Mucosa of descending colon (tissue), 3 donors: ENCODE data around the gene AIF1. TPM values are rescaled to one million over a fixed set of nuclear protein-coding genes. Genes with fewer than 3 reads are reported as not detected.
A peak's percentile ranks its signal among the peaks of the same experiment; 100 is the strongest.

Experiments used
- ATAC-seq: fragments of 200-7000 bp; cut with Tn5 transposase; one replicate; pipeline ENCODE4 v1.9.1; 2020; ENCODE audit warnings: mild to moderate bottlenecking, moderate library complexity
- DNase-seq, 3 donors: peaks; one replicate each; pipeline ENCODE4 v3.0.0-alpha.2; 2020
- H3K36me3 ChIP-seq: fragments of 200-600 bp; one replicate; pipeline ENCODE4 v1.8.0; 2021; ENCODE audit warnings: low read depth, mild to moderate bottlenecking
- H3K4me1 ChIP-seq: fragments of 200-600 bp; one replicate; pipeline ENCODE4 v1.8.0; 2021; ENCODE audit warnings: low read depth, mild to moderate bottlenecking
- H3K4me3 ChIP-seq: fragments of 200-600 bp; one replicate; pipeline ENCODE4 v1.8.0; 2021; ENCODE audit warnings: mild to moderate bottlenecking
- H3K9me3 ChIP-seq: fragments of 200-600 bp; one replicate; pipeline ENCODE4 v1.8.0; 2021; ENCODE audit warnings: mild to moderate bottlenecking
- intact Hi-C, 2 donors: fragments of 100-400 bp; cut with DNase I in 1 of 2; cut with micrococcal nuclease in 1 of 2; formaldehyde crosslinking; loops; one replicate each; pipeline versions ENCODE4 v1.11.0 to v1.11.1; 2022; cut with DNase I, micrococcal nuclease
- total RNA-seq, 3 donors: library from RNA; stranded (reverse); fragmentation: NEBNext Ultra II Directional in 2 of 3; extraction: Animal tissue kit (Norgen Biotek cat#: 25700) in 2 of 3; gene quantifications; one replicate each; pipeline versions ENCODE4 v1.2.1 to v1.2.4, GENCODE V29; 2021 to 2023
- TF ChIP-seq, protein P1 (sequence below): fragments of 200-600 bp; IDR thresholded peaks from one replicate; pipeline ENCODE4 v1.8.0; 2022; ENCODE audit warnings: antibody characterized with exemption, mild to moderate bottlenecking
- donor health status: DM: no; HTN: no; CAD: no; lungs with moderate emphysema.
- donor health status: DM: no; HTN: no; CAD: no.
- donor health status: DM: no; HTN: yes; CAD: no.

The AIF1 gene
- total RNA-seq, 3 donors from 2014 or later = 6.1 to 28.4 (median 17.3) TPM

DNA sequence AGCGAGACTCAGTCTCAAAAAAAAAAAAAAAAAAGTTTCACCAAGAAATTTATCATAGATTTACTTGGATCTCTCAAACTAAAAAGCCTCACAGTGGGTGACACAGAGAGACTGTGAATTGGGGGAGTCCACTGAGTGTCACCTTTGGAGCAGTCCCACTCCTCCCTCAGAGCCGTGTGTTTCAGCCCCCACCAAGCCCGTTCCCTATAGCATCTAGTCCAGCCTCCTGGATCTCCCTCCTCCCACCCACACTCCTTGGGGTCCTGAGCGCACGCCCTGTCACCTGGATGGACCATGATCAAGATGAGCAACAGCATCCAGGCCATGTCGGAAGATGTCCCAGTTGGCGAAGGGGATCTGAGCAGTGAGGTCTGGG, 22.6 kb upstream of the AIF1 start:
- Histone ChIP-seq H3K9me3 (no peaks in the 10 kb centered on the region), H3K36me3 (no peaks in the 10 kb centered on the region), H3K4me3 (no peak overlapping the region), H3K4me1 (no peaks in the 10 kb centered on the region)
- ATAC-seq (no peak), DNase-seq (no peak)
- TF ChIP-seq, protein P1, sequence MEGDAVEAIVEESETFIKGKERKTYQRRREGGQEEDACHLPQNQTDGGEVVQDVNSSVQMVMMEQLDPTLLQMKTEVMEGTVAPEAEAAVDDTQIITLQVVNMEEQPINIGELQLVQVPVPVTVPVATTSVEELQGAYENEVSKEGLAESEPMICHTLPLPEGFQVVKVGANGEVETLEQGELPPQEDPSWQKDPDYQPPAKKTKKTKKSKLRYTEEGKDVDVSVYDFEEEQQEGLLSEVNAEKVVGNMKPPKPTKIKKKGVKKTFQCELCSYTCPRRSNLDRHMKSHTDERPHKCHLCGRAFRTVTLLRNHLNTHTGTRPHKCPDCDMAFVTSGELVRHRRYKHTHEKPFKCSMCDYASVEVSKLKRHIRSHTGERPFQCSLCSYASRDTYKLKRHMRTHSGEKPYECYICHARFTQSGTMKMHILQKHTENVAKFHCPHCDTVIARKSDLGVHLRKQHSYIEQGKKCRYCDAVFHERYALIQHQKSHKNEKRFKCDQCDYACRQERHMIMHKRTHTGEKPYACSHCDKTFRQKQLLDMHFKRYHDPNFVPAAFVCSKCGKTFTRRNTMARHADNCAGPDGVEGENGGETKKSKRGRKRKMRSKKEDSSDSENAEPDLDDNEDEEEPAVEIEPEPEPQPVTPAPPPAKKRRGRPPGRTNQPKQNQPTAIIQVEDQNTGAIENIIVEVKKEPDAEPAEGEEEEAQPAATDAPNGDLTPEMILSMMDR = no peak
- intact Hi-C loops = loop anchor here in 1 of 2 donors (5.0 to 10.0 kb wide), 2 partner anchors 45 to 98 kb away; partner anchors contain the start of genes ATP6V1G2, MICB and NFKBIL1

DNA sequence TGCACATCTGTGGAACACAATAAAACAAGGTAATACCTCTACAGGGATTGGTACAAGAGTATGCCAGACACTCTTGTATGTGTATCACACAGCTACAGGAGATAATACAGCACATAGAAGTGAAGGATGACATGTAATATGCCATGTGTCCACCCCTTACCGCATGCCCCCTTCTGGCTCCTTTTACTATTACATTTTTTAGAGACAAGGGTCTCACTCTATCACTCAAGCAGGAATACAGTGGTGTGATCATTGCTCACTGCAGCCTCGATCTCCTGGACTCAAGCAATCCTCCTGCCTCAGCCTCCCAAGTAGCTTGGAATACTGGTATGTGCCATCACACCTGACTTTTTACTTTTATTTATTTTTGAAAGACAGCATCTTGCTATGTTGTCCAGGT, 18.0 kb upstream of the AIF1 start:
- ATAC-seq = peak; percentile 52
- TF ChIP-seq, protein P1 = no peak

DNA sequence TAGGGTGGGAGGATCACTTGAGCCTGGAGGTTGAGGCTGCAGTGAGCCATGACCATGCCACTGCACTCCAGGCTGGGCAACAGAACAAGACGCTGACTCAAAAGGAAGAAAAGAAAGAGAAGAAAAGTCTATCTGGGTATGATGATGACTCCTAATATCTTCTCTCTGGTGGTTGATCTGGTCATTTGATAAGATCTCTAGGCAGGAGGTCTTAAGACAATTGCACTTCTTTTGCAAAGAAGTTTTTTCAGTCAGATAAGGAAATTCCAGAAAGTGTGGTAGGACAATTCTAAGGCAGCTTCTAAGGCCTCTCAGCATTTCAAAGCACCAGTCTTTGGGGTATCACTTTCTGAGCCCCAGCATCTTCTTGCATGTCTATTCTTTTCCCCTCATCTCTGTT, 7.7 kb upstream of the AIF1 start:
- DNase-seq = no peak
- no peak for ATAC-seq
- intact Hi-C loops = no loop called here
- Histone ChIP-seq H3K4me3 (no peak overlapping the region), H3K36me3 (no peaks in the 10 kb centered on the region), H3K9me3 (no peaks in the 10 kb centered on the region), H3K4me1 (no peaks in the 10 kb centered on the region)
- TF ChIP-seq, protein P1 = no peak

More for the DNA sequence above, 18.0 kb upstream of the AIF1 start:
- no peak for DNase-seq
- Histone ChIP-seq H3K4me3 (no peak overlapping the region), H3K4me1 (no peaks in the 10 kb centered on the region), H3K36me3 (no peaks in the 10 kb centered on the region), H3K9me3 (no peaks in the 10 kb centered on the region)
- intact Hi-C loops = loop anchor here (5.0 to 10.0 kb wide), 2 partner anchors 50 to 102 kb away; partner anchors contain the start of genes ATP6V1G2 (in 1 of the 2), MICB (in 1 of the 2) and NFKBIL1 (in 1 of the 2)

DNA sequence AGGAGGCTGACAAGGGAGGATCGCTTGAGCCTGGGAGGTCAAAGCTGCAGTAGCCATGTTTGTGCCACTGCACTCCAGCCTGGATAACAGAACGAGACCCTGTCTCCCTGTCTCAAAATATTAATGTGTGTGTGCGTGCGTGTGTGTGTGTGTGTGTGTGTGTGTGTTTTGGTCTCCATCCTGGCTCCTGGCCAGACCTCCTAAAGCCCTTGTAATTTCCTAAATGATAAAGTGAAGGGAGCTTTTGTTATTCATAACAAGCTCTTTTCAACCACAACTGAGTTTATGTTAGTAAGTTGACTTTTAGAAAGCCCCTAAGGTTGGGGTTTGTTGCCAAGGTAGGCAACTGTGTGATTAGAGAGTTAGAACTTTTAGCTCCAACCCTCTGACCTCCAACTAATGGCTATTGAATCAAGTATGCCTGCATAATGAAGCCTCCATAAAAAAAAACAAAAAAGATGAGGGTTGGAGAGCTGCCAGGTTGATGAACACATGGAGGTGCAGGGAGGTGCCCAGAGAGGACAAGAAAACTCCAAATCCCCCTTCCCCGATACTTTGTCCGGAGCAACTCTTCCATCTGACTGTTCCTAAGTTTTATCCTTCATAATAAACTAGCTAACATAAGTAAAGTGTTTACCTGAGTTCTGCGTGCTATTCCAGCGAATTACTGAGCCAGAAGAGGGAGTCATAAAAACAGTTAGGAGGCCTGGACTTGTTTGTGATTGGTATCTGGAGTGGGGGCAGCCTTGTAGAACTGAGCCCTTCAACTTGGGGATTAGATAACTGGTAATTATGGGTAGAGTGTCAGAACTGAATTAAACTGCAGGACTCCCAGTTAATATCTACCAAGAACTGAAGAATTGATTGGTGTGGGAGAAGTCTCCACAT, 5.3 kb upstream of the AIF1 start:
- TF ChIP-seq, protein P1 = no peak
- no peak for ATAC-seq

DNA sequence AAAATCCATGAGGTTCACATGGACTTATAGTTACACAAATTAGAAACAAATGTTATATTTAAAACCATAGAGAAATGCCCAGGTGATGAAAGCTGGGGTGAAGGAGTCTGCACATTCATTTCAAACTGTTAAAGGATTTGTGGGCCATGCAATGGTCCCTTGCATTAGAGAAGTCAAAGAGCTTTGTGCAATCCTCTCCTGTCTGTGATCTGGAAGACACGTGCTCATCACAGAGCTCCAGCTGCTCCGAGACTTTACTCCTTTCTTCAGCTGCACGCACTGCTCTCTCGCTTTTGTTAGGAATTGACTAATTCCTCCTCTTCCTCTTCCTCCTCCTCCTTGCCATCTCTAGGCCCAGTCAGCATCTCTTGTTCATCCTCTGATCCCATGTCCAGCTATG, 4.1 kb upstream of the AIF1 start:
- intact Hi-C loops = no loop called here
- ATAC-seq (no peak), DNase-seq (no peak)
- Histone ChIP-seq H3K36me3 (no peaks in the 10 kb centered on the region), H3K4me1 (no peaks in the 10 kb centered on the region), H3K4me3 (no peak overlapping the region), H3K9me3 (no peaks in the 10 kb centered on the region)
- TF ChIP-seq, protein P1 = no peak

More for the DNA sequence above, 5.3 kb upstream of the AIF1 start:
- Histone ChIP-seq H3K9me3 (no peaks in the 10 kb centered on the region), H3K36me3 (no peaks in the 10 kb centered on the region), H3K4me1 (no peaks in the 10 kb centered on the region), H3K4me3 (no peak overlapping the region)
- intact Hi-C loops = no loop called here
- DNase-seq = no peak
